GM13976 (cell line): ENCODE data around the gene GAB1.

Experiments
- DNase-seq: peaks from one replicate; pipeline ENCODE4 v3.0.0; 2012; ENCODE audit warnings: low spot score
- CTCF ChIP-seq: IDR thresholded peaks from 2 replicates; pipeline ENCODE4 v1.5.1; 2012; ENCODE audit warnings: borderline replicate concordance, mild to moderate bottlenecking; ENCODE audit not compliant: insufficient read depth; ENCODE audit errors: extremely low read depth, missing control alignments, control extremely low read depth
- in situ Hi-C: fragments of 300-500 bp; cut with MboI; formaldehyde crosslinking; loops from one replicate; pipeline ENCODE4 v1.12.0; 2022; ENCODE audit warnings: low sequenced_read_pairs, mixed read lengths, inconsistent platforms; ENCODE audit not compliant: unreplicated experiment

GAB1 gene

GRCh38 chr4:143443728-143444127 lies 107.1 kb downstream of the GAB1 start:
- TF ChIP-seq CTCF: no peak
- in situ Hi-C loops: no loop called here
- no peak for DNase-seq

- no peak for TF ChIP-seq CTCF
- in situ Hi-C loops: no loop called here
- DNase-seq: no peak
Observed at GRCh38 chr4:143451186-143451585, 114.5 kb downstream of the GAB1 start.

GRCh38 chr4:143455211-143455610 lies 118.5 kb downstream of the GAB1 start:
- DNase-seq: no peak
- in situ Hi-C loops: no loop called here
- no peak for TF ChIP-seq CTCF

- in situ Hi-C loops: no loop called here
- no peak for TF ChIP-seq CTCF
- no peak for DNase-seq
Observed at GRCh38 chr4:143458966-143459365, 122.3 kb downstream of the GAB1 start.

GRCh38 chr4:143473334-143474126 lies 136.9 kb downstream of the GAB1 start:
- in situ Hi-C loops: no loop called here
- peak; percentile 16 for DNase-seq
- no peak for TF ChIP-seq CTCF

GRCh38 chr4:143477487-143477886 lies 140.8 kb downstream of the GAB1 start:
- in situ Hi-C loops: loop anchor here (25.0 kb wide), 1 partner anchor 265 kb away; no protein-coding TSS in a partner anchor
- DNase-seq: no peak
- TF ChIP-seq CTCF: no peak
